ENCODE results near the gene IL12RB2.
"Not testable (repeated sequence)": the region's sequence is repeated elsewhere in the genome, so short reads cannot be mapped to it uniquely, and the experiment has no call there.

The IL12RB2 gene

GRCh38 chr1:67399199-67399993, 91.7 kb downstream of the IL12RB2 start:
- no peak for DNase-seq (ENCODE audit: low spot score)

- not testable (repeated sequence) for DNase-seq (ENCODE audit: low spot score)
These were observed 92.5 kb downstream of the IL12RB2 start for GRCh38 chr1:67400029-67400786.

DNA sequence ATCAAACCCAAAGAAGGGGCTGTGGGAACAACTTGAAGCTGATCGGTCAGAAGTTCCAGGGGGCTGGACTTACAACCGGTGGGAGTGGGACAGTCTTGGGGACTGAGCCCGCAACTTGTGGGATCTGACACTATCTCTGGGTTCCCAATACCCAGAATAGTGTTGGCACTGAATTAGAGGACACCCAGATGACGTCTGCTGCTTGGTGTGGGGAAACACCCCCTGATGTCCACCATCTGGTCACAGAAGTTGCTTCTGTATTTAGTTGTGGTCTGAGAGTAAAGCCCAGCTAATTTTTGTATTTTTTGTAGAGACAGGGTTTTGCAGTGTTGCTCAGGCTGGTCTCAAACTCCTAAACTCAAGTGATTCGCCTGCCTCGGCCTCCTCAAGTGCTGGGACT, 93.8 kb downstream of the IL12RB2 start:
- no peak for DNase-seq (ENCODE audit: low spot score)

DNA sequence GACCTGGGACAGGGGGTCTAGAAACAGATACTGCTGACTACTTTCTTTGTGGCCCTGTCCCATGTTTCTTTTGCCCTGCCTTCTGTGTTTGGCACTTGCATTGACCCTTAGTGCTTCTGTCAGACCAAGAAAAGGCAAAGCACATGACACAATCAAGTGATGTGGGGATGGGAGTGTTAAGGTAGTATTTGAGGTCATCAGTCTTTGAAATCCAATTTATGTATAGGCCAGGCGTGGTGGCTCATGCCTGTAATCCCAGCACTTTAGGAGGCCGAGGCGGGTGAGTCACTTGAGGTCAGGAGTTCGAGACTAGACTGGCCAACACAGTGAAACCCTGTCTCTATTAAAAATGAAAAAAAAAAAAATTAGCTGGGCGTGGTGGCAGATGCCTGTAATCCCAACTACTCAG, 96.5 kb downstream of the IL12RB2 start:
- no peak for DNase-seq (ENCODE audit: low spot score)

GRCh38 chr1:67405473-67406245, 98.0 kb downstream of the IL12RB2 start:
- no peak for DNase-seq (ENCODE audit: low spot score)

DNA sequence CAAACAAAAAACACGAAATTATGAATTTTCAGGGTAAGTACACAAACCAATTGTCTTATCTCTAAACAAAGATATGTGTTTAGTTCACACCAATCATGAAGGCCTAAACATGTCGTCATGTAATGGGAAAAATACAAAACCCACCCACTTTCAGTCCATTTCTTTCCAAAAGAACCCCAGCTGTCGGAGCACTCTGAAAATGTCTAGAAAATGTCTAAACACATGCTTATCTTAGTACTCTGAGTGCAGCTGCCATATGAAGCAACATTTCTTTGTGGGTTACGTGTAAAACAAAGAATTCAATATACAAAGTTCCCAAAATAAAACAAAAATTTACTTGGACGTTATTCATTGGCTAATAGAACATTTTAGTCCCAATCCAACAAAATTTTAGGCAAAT, 99.8 kb downstream of the IL12RB2 start:
- DNase-seq (ENCODE audit: low spot score), result no peak

- no peak for DNase-seq (ENCODE audit: low spot score)
These were observed 100.5 kb downstream of the IL12RB2 start for GRCh38 chr1:67408148-67408547.

DNA sequence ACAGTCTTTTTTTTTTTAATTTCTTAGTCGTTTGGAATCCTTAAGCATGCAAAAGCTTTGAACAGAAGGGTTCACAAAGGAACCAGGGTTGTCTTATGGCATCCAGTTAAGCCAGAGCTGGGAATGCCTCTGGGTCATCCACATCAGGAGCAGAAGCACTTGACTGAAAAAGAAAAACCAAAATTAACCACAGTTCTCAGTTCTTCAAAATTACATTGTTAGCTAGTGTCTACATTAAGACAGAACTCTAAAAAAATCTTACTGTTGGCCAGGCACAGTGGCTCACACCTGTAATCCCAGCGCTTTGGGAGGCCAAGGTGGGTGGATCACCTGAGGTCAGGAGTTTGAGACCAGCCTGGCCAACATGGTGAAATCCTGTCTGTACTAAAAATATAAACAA, 105.4 kb downstream of the IL12RB2 start:
- DNase-seq (ENCODE audit: low spot score), result not testable (repeated sequence)

DNA sequence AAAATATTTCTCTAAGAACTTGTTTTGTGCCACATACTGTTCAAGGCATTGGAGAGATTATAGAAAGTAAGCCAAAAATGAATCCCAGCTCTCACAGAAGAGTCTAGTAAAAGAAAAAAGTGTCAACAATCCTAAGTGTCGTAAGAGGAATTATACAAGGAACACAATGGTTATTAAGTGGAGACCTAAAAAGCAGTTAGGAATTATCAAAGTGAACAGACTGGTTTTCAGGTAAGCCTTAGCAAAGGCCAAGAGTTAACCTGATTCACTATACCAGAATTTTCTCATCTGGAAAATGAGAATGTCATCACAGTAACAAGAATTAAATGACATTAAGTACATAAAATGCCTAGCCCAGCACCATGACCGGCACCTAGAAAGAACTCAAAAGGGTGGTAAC, 106.9 kb downstream of the IL12RB2 start:
- DNase-seq (ENCODE audit: low spot score), result no peak

DNA sequence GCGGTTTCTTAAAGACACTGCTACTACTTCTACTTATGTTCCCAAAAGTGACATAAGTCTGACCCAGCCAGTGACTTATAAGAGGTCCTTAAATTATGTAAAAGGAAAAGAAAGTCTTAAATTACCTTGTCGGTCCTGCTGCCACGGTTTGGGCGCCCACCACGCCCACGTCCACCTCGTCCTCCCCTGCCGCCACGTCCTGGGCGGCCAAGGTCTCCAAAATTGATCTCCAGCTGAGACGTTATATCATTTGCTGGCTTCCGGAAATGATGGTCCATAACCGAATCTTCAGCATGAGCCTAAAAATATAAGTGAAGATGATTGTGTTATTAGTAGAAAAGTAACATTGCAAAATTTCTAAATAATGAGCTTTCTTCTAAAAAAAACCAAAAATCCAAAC, 107.4 kb downstream of the IL12RB2 start:
- no peak for DNase-seq (ENCODE audit: low spot score)

DNA sequence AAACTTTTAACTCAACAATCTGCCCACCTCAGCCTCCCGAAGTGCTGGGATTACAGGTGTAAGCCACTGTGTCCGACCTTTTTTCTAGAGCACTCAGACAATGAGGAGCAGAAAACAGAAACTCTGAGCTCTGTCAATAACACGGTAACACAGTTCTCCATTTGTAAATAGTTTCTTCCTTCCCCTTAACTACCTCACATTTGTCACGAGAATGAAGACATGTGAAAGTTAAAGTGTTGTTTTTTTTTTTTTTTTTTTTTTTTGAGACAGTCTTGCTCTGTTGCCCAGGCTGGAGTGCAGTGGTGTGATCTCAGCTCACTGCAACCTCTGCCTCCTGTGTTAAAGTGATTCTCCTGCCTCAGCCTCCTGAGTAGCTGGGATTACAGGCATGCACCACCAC, 110.1 kb downstream of the IL12RB2 start:
- not testable (repeated sequence) for DNase-seq (ENCODE audit: low spot score)

DNA sequence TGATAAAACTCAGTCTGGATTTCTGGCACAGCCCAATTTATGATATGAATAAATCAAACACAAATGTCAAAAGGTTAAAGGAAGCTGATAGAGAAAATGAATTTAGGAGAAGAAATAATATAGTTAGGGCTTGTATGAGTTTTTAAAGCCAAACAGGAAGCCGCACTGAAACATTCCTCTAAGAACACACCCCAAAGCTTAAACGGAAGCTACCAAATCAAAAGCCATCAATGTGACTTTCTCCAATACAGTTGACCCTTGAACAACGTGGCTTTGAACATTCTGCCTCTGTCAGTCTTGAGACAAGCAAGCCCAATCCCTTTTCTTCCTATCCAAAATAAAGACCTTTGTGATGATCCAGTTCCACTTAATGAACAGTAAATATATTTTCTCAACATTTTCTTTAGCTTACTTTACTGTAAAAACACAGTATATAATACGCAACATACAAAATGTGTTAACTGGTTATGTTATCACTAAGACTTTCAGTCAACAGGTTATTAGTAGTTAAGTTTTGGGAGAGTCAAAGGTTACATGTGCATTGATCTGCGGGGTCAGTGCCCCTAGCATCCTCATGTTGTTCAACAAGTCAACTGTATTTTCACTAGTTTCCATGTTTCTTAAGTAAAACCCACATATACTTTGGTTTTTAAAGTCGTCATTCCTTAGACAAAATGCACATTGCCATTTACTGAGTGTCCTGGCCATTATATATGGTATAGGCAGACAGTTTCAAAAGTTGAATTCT, 111.3 kb downstream of the IL12RB2 start:
- DNase-seq (ENCODE audit: low spot score), result no peak

- no peak for DNase-seq (ENCODE audit: low spot score)
These were observed 113.3 kb downstream of the IL12RB2 start for GRCh38 chr1:67420835-67421492.

DNA sequence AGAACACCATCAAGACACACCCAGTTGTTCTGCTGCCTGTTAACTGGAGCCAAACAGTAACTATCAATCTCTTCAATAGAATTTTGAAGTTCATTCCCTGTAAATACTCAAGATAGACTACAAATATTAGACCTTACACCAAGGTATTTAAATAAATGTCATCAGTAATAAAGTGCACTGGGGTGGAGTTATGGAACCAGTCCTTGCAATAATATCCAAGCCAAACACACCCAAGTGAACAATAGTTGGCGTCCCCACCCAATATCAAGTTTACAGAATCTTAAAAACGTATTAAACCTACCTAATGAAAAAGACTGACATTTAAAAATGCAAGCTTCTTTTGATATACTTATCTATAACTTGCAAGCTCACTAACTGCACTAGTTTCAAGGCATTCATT, 119.8 kb downstream of the IL12RB2 start:
- no peak for DNase-seq (ENCODE audit: low spot score)

DNA sequence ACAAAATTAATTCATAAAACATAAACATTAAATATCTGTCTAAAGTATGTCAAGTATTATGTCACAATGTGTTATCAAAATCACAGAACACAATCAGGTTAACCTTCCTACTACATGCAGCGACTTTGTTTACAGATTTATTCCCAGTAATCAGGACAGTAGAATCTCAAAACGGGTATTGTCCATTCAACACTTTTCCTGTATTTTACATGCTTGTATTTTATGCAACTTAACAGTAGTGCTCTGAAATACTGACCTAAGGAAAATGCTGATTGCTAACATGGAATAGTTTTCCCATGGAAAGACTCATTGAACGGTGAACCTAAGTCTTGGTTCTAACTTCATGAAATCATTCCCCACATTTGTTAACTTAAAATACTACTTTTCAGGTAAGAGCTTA, 120.3 kb downstream of the IL12RB2 start:
- no peak for DNase-seq (ENCODE audit: low spot score)

DNA sequence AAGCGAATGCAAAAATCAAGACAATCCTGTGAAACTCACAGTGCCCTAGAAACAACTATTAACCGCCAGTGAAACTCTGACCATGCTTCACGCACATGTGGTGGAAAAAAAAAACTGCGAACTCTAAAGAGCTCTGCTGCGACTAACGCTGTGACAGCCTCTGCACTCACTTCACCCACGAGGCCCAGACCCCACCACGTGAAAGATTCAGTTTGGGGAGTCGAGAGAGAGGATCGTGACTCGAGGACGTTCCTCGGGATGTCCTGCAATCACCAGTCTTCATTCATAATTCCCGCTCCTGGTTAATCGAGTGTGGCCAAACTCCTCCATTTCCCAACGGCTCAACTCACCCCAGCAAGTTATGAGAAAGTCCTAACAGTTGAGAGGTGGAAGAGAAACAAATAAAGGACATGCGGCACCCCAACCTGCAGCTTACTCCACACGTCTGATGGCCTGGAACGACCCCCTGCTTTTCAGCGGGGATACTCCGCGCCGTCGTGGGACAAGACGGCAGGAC, 121.4 kb downstream of the IL12RB2 start:
- DNase-seq (ENCODE audit: low spot score), result no peak

DNA sequence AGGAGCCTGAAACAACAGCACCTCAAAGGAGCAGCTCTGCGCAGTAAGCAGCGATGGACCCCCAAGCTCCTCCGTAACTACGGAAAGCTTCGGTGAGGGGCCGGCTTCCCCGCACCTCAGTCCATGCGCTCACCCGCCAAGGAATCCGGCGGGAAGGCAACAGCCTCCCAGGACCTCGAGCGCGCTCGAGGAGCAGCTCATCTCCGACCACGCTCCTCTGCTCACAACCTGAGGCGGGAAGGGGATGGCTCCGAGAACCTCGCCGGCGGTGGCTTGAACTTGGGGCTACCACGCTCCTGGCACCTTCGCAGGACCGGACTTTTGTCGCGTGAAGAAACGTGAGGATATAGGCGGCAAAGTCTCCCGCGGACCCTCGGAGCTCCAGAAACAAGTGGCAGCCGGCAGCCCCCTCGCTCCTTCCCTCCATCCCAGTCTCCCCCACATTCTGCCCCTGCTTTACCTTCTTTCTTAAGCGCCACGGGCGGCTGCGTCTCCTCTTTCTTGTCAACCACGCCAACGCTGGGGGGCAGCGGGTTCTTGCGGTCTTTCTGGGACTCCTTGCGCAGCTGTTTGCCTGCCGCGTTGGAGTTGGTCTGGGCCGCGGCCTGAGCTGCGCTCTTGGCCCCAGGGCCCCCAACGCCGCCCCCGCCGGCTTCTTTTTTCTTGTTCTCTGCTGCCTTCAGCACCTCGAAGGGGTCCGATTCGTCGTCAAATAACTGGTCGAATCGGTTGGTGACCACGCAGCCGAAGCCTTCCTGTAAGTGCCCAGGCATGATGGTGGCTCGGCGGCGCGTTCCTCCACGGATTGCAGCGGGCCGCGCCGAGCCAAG, 122.1 kb downstream of the IL12RB2 start:
- no peak for DNase-seq (ENCODE audit: low spot score)

DNA sequence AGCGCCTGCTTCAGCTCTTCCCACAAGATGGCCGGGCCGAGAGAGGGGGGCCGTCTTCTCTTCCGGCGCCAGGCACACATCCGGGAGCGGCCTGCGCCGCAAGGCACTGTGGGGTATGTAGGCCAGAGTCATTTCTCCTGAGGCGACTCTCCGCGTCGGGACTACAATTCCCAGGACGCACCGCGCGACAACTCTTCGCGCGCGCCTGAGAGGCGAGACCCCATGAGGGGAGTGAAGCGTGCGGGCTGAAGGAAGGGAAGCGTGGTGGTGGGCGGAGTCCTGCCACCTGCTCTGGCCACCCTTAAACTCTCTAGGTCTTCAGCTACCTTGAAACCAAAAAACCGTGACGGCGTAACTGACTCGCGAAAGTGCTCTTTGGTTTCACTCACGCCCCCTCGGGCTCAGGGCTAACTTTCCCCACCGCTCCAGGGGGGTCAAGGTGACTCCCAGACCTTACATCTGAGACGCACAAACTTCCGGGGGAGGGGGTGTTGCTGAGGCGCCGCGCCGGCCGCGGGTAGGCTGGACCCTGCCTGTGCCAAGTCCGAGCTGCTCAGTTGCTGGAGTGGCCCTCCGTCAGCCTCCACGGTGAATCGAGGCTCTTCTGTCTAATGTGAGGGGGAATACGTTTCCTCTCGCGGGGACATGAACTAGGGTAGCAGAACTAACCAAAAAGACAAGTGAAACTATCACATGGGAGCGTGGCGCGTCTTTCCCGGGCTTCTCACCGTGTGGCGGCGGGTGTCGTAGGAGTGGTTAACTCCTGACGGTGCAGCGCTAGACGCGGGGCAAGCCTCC, 122.9 kb downstream of the IL12RB2 start, which contains the start of gene SERBP1:
TSS of gene SERBP1 (minus strand) at position 45 of the 798 bp plus-strand sequence. CDS start 102 bp downstream, outside the sequence.
- DNase-seq (ENCODE audit: low spot score), result peak; percentile 82

DNA sequence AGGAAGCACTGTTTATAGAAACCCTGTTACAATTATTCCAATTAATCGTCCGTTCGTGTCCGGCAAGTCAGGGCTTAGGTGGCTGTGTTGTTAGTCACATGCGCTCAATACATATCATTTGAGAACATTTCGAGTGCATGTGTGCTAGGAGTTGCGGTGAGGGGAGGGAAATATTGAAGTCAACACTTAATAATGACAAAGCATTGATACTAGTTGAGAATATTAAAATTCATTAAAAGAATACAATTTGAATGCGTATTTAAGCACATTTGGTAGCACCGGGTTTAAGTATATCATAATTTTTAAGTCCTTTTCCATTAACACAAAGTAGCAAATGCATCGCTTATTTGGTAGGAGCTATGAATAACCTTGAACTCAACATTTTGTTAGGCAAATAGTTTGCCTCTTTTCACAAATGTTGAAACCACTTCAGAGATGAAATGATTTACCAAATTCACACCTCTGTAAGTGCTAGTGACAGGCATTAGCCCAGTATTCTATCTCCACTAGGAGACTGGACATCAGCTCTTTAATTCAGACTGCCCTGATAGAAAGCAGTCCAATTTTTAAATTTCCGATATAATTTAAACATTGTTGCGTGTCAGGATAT, 123.6 kb downstream of the IL12RB2 start:
- DNase-seq (ENCODE audit: low spot score), result no peak
